Stimulated activated CD8-positive, alpha-beta memory T cell treated with anti-CD3 and anti-CD28 coated beads, Interleukin-12 subunit alpha, Interleukin-12 subunit beta, amount 100 ng/mL, for 4 hours (primary cell): ENCODE measurements around the gene UBL7.

Source experiments
- DNase-seq: peaks from one replicate; pipeline ENCODE4 v3.0.0-alpha.2; 2020; ENCODE audit warnings: low read depth

Gene UBL7

GRCh38 chr15:74441248-74441941 lies 19.6 kb downstream of the UBL7 start:
- no peak for DNase-seq

- DNase-seq: peak; percentile 66
Measured at GRCh38 chr15:74438721-74439316, 22.1 kb downstream of the UBL7 start.

- no peak for DNase-seq
Measured at GRCh38 chr15:74438206-74438605, 22.8 kb downstream of the UBL7 start.

GRCh38 chr15:74434263-74435136 lies 26.5 kb downstream of the UBL7 start:
- no peak for DNase-seq

DNA sequence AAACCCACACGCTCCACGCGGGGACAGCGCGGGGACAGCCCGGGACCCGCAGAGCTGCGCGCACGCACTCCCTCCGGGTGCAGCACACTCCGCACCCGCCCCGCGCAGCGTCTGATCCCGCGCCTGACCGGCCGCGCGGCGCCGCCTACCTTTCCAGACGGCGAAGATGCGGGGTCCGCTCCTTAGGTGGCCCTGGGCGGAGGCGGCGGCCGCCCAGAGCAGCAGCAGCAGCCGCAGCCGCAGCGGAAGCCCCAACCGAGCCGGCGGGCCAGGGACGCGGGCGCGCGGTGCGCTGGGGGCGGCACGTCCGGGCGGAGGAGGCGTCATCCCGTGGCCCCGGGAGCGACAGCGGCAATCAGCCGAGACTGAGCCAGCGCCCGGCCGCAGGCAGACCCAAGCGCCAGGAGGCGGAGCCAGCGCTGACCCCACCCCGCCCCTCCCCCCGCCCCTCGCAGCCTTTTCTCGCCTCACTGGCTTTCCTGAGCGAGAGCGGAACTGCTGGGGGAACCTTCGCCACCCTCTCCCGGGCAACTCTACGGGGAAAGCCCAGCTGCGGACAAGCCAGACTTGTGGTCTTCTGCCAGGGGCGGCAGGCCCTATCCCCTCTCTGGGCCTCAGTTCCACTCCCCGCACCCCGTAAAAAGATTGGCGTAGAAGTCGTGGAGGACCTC lies 27.2 kb downstream of the UBL7 start, which contains the start of gene SEMA7A:
Gene SEMA7A, minus strand, starts transcription at position 367 of the 671 bp plus-strand sequence. Its CDS starts 40 bp downstream, at position 327.
- peak; percentile 76 for DNase-seq

DNA sequence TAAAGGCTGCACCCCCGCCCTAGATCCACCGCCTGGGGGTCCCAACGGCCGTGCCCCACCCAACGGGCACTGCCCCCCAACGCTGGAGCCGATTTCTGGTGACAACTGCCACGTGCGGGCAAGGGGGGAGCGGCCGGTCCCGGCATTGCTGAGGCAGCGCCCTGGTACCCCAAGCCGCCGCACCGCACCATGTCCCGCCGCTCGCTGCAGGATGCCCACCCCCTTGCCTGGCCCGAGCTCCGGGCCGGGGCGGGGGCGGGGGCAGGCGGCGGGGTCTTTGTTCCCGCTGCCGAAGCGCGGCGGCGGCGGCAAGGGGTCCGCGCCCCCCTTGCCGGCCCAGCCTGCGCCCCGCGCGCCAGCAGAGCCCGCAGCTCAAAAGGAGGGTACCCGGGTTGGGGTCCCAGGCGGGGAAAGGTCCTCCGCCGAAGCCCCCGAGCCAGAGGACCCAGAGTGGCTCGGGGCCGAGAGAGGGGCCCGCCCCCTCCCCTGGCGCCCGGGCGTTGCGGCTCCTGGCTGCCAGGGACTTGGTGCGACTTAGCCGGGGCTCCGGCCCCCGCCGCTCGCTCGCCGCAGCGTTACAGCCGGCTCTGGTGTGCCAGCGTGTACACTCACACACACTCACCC lies 27.9 kb downstream of the UBL7 start:
- DNase-seq: no peak

DNA sequence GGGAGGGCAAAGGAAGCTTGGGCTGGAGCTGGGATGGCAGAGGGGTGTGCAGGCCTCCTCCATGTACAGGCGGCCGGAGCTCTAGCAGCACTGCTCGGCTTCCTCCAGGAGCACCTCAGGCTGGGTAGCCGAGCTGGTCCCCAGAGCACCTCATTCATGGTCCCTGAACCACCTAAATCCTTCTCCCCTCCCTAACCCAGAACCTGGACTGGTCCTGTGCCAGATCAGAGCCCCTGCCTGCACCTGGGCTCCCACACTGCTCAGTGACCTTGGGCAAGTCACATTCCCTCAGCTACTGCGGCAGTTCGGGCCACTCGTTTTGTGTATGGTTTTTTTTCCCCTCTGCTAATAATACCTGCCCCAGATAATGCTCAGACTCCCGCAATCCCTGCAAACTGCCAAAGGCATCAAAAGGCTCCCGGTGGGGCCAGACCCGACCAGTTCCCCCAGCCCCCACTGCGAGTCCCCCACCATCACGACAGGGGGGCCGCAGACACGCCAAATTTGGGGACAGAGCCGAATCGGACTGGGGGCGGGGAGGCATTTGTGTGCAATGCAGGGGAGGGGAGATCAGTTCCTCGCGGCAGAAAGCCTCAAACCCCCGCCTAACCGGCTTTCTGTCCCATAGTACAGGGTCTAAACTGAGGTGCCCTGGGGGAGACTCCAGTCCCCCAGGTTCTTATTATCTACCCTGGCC lies 28.5 kb downstream of the UBL7 start:
- no peak for DNase-seq

GRCh38 chr15:74431645-74432044 lies 29.3 kb downstream of the UBL7 start:
- DNase-seq: no peak

- no peak for DNase-seq
Measured at GRCh38 chr15:74431116-74431515, 29.8 kb downstream of the UBL7 start.

- DNase-seq: no peak
Measured at GRCh38 chr15:74430510-74430951, 30.4 kb downstream of the UBL7 start.

DNA sequence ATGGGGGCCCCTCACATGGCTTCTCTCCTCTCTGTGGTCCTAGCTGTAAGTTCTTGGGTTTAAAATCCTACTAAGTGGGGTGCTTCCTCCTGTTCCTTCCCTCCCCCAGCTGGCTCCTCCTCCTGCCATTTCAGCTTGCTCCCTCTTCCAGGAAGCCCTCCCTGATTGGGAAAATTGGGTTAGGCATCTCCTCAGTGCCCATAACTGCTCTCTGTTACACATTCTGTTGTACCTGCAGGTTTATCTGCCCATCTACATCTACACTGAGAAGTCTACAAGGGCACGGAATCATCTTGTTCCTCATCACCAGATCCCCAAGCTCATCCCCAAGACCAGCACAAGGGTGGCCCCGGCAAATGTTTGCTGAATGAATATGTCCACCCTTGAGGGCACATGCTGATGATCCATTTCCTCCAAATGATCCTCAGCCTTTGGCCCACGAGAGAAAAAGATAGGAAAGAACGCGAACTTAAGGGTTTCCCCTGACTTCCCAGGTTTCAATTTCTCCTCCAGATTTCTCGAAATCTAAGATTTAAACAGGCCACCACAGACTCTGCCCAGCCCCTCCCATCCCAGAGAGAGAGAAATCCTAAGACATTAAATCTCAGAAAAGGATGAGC lies 31.1 kb downstream of the UBL7 start:
- DNase-seq: no peak

DNA sequence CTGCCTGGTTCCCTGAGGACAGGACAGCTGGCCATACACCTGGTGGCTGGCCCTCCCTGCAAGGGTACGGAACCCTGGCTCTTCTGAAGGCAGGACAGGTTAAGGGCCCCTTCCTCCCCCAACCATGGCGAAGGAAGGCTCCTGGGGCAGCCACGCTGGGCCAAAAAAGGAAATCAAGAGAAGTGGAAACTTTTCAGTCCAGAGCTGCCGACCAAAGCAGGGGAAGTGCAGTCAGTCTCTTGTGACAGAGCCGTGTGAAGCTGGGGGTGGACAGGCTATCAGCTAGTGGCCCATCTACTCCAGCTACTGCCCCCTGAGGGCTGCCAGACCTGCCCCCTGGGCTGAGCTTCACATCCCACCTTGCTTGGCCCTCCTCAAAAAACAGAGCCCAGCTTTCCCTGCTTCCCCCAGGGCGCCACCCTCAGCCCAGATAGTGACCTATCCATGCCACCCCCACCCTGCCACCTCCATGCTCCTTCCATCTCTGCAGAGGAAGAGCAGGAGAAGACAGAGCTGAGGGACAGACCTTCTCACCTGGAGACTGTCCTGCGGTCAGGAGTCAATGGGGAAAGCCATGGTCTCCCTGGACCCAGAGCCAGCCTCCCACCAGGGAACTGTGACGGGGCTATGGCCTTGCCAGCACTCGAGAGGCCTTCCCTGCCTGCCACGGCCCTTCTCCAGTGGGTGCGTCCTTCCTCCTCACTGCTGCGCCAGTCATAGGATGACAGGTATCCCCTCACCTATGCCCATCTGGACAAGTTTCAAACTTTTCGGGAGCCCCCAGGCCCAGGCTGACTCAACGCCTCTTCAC lies 31.8 kb downstream of the UBL7 start:
- no peak for DNase-seq

DNA sequence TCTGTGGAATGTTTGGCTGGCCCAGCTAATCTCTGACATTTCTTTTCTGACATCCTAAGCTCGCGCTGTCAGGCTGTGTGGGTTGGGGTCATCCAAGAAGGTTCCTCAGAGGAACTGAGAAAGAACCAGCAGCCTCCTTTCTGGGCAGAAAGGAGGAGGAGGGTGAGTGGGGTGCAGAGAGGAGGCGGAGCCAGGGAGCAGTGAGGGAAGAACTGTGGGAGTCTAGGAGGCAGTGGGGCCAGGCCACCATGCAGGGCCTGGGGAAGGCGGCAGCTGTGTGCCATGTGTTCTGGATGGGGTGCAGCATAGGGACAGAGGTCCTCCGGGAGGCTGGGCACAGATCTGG lies 32.5 kb downstream of the UBL7 start:
- DNase-seq: no peak

- no peak for DNase-seq
Measured at GRCh38 chr15:74427607-74428441, 33.1 kb downstream of the UBL7 start.

- no peak for DNase-seq
Measured at GRCh38 chr15:74426404-74427281, 34.3 kb downstream of the UBL7 start.

- DNase-seq: no peak
Measured at GRCh38 chr15:74425630-74426029, 35.3 kb downstream of the UBL7 start.

GRCh38 chr15:74424901-74425528 lies 35.9 kb downstream of the UBL7 start:
- DNase-seq: no peak
